Chondrocyte (in vitro differentiated cells): Measurements from ENCODE around the gene IL6. TPM values are rescaled to one million over a fixed set of nuclear protein-coding genes. Genes with fewer than 3 reads are reported as not detected.

Experiments
- DNase-seq: peaks from one replicate; pipeline ENCODE4 v3.0.0; 2021; ENCODE audit warnings: mixed read lengths, low spot score
- H3K27ac Mint-ChIP-seq: one replicate; pipeline ENCODE4 v1.8.0; 2021; ENCODE audit warnings: mild to moderate bottlenecking, moderate library complexity, mixed read lengths; ENCODE audit not compliant: unreplicated experiment
- H3K27me3 Mint-ChIP-seq: 2 replicates; pipeline ENCODE4 v1.8.0; 2021; ENCODE audit warnings: low read depth, mixed read lengths
- H3K36me3 Mint-ChIP-seq: 2 replicates; pipeline ENCODE4 v1.8.0; 2021; ENCODE audit warnings: low read depth, mixed read lengths
- H3K4me1 Mint-ChIP-seq: 2 replicates; pipeline ENCODE4 v1.8.0; 2021; ENCODE audit warnings: low read depth, mild to moderate bottlenecking, mixed read lengths
- H3K4me3 Mint-ChIP-seq: one replicate; pipeline ENCODE4 v1.8.0; 2021; ENCODE audit warnings: mild to moderate bottlenecking, moderate library complexity, mixed read lengths; ENCODE audit not compliant: unreplicated experiment
- H3K9me3 Mint-ChIP-seq: 2 replicates; pipeline ENCODE4 v1.8.0; 2021; ENCODE audit warnings: low read depth, mixed read lengths
- CTCF ChIP-seq: fragments of 200-600 bp; sonication (generic); IDR thresholded peaks from 2 replicates; pipeline ENCODE4 v1.5.0; 2021; ENCODE audit warnings: antibody characterized with exemption, mild to moderate bottlenecking, moderate library complexity
- total RNA-seq: library from RNA; stranded (reverse); gene quantifications from 3 replicates; pipeline ENCODE4 v1.2.1, GENCODE V29; 2021

The IL6 gene
- total RNA-seq, 1 donor from 2014 or later, result 0.45 TPM

- H3K4me3 Mint-ChIP-seq, result no peak overlapping the region
- H3K9me3 Mint-ChIP-seq, result no peaks in the 10 kb centered on the region
- H3K4me1 Mint-ChIP-seq, result no peaks in the 10 kb centered on the region
- TF ChIP-seq CTCF, result no peak
- no peaks in the 10 kb centered on the region for H3K36me3 Mint-ChIP-seq
- DNase-seq, result no peak
- H3K27me3 Mint-ChIP-seq, result no peaks in the 10 kb centered on the region
- no peak overlapping the region for H3K27ac Mint-ChIP-seq
These were observed 17.1 kb upstream of the IL6 start for GRCh38 chr7:22709857-22710256.

- H3K36me3 Mint-ChIP-seq, result no peaks in the 10 kb centered on the region
- no peak overlapping the region for H3K4me3 Mint-ChIP-seq
- no peak for TF ChIP-seq CTCF
- no peaks in the 10 kb centered on the region for H3K9me3 Mint-ChIP-seq
- H3K27ac Mint-ChIP-seq, result no peak overlapping the region
- no peak for DNase-seq
- H3K4me1 Mint-ChIP-seq, result peaks cover 19% of the 10 kb centered on the region
- H3K27me3 Mint-ChIP-seq, result no peaks in the 10 kb centered on the region
These were observed 14.0 kb upstream of the IL6 start for GRCh38 chr7:22712999-22713398.

- Mint-ChIP-seq H3K4me1 (peaks cover 23% of the 10 kb centered on the region), H3K36me3 (no peaks in the 10 kb centered on the region), H3K27ac (no peak overlapping the region), H3K9me3 (no peaks in the 10 kb centered on the region), H3K4me3 (no peak overlapping the region), H3K27me3 (no peaks in the 10 kb centered on the region)
- no peak for DNase-seq
- TF ChIP-seq CTCF, result no peak
These were observed 13.5 kb upstream of the IL6 start for GRCh38 chr7:22713463-22713862.

- TF ChIP-seq CTCF, result no peak
- DNase-seq, result no peak
- Mint-ChIP-seq H3K4me3 (no peak overlapping the region), H3K9me3 (no peaks in the 10 kb centered on the region), H3K4me1 (peaks cover 35% of the 10 kb centered on the region), H3K36me3 (no peaks in the 10 kb centered on the region), H3K27ac (no peak overlapping the region), H3K27me3 (no peaks in the 10 kb centered on the region)
These were observed 11.0 kb upstream of the IL6 start for GRCh38 chr7:22715969-22716368.

GRCh38 chr7:22717760-22718159, 9.2 kb upstream of the IL6 start:
- Mint-ChIP-seq H3K27ac (peak overlapping the region; percentile 99), H3K9me3 (no peaks in the 10 kb centered on the region), H3K27me3 (no peaks in the 10 kb centered on the region), H3K4me1 (peaks cover 45% of the 10 kb centered on the region), H3K36me3 (no peaks in the 10 kb centered on the region), H3K4me3 (peak overlapping the region; percentile 39)
- no peak for TF ChIP-seq CTCF
- no peak for DNase-seq
